GM20000 (cell line): Measurements from ENCODE around the gene TMEM183A.

Source experiments
- DNase-seq: peaks from one replicate; pipeline ENCODE4 v3.0.0; 2012; ENCODE audit warnings: low spot score
- TF ChIP-seq, protein P1 (sequence below): IDR thresholded peaks from 2 replicates; pipeline ENCODE4 v1.5.1; 2012; ENCODE audit warnings: mild to moderate bottlenecking, control low read depth; ENCODE audit errors: extremely low read depth, missing control alignments

The TMEM183A gene

GRCh38 chr1:203038891-203039608, 31.9 kb downstream of the TMEM183A start:
- TF ChIP-seq, protein P1, sequence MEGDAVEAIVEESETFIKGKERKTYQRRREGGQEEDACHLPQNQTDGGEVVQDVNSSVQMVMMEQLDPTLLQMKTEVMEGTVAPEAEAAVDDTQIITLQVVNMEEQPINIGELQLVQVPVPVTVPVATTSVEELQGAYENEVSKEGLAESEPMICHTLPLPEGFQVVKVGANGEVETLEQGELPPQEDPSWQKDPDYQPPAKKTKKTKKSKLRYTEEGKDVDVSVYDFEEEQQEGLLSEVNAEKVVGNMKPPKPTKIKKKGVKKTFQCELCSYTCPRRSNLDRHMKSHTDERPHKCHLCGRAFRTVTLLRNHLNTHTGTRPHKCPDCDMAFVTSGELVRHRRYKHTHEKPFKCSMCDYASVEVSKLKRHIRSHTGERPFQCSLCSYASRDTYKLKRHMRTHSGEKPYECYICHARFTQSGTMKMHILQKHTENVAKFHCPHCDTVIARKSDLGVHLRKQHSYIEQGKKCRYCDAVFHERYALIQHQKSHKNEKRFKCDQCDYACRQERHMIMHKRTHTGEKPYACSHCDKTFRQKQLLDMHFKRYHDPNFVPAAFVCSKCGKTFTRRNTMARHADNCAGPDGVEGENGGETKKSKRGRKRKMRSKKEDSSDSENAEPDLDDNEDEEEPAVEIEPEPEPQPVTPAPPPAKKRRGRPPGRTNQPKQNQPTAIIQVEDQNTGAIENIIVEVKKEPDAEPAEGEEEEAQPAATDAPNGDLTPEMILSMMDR = peak; percentile 85
- peak; percentile 77 for DNase-seq

DNA sequence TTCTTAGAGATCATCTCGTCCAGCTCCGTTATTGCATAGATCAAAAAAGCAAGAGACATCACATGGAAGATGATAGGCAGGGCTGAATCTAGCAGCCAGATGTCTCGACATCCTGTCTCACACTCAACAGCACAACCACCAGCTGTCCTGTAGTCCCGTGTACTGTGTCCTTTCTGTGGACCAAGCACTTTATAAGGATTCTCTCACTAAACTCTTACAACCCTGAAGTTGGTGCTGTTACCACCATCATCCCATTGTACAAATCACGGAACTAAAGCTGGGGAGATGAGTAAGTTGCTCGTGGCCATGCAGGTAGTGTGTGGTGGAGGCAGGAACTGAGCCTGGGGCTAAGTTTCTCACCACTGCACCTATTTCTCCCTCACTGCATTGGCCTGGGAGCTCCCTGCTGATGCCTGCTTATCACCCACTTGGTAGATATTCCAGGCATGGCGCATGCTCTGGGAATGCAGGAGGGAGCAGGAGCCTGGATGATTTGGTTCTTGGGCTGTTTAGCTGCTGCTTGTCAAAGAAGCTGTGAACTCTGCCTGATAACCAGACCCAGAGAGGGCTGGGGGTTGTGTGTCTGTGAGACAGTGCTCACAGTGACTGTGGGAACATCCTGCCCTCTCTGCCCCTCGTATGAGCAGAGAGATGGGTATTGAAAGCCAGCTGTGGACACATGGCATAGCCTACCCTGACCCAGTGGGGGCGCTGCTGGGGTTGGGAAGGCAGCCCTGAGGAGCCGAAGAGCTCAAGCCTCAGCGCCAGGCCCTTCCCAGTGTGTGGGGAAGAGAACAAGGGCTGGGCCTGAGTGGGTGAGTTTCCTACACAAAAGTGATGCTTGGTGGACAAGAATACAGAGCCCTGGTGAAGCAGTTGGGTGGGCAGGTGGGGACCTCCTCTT, 32.7 kb downstream of the TMEM183A start:
- no peak for DNase-seq
- TF ChIP-seq, protein P1 = no peak

- TF ChIP-seq, protein P1 = no peak
- no peak for DNase-seq
Measured at GRCh38 chr1:203040513-203041275, 33.5 kb downstream of the TMEM183A start.

DNA sequence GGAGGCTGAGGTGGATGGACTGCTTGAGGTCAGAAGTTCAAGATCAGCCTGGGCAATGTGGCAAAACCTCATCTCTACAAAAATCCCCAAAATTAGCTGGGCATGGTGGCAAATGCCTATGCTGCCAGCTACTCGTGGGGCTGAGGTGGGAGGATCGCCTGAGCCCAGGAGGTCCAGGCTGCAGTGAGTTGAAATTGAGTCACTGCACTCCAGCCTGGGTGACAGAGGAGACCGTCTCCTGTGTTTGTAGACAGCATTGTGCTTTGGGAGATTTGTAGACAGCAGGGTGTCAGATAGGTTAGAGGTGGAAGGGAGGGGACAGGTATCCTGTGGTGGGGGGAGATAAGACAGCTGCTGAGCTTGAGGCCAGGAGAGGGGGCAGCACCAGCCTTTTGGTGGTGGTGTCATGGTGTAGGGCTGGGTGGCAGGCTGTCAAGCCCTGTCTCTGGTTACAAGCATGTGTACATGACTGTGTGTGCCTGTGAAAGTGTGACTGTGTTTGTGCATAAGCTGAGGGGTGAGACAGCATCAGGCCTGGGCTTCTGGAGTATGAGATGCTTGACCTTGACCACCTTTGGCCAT, 34.3 kb downstream of the TMEM183A start:
- DNase-seq = no peak
- TF ChIP-seq, protein P1 = no peak

DNA sequence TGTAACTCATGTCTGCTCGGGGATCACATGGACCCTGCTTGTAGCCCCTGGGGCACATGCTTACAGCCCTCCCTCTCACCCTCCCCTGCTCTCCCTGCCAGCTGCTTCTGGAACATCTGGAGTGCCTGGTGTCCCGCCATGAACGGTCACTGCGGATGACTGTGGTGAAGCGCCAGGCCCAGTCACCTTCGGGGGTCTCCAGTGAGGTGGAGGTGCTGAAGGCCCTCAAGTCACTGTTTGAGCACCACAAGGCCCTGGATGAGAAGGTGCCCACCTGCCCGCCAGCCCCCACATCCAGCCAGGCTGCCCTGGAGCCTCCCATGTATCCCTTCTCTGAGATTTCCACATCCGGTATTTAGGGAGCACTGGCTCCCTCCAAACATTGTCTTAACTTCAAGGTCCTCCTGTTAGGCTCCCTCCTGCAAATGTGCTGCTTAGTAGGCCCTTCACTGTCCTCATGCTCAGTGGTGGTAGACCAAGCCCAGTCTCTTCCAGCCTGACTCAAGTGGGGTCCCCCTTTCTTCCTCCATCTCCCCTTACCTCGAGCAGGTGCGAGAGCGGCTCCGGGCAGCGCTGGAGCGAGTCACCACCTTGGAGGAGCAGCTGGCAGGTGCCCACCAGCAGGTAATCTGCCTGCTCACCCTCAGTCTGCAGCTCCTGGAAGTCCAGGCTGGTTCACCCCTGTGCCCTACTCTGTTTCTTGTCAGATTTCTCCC, 36.8 kb downstream of the TMEM183A start:
- TF ChIP-seq, protein P1 = no peak
- no peak for DNase-seq

DNA sequence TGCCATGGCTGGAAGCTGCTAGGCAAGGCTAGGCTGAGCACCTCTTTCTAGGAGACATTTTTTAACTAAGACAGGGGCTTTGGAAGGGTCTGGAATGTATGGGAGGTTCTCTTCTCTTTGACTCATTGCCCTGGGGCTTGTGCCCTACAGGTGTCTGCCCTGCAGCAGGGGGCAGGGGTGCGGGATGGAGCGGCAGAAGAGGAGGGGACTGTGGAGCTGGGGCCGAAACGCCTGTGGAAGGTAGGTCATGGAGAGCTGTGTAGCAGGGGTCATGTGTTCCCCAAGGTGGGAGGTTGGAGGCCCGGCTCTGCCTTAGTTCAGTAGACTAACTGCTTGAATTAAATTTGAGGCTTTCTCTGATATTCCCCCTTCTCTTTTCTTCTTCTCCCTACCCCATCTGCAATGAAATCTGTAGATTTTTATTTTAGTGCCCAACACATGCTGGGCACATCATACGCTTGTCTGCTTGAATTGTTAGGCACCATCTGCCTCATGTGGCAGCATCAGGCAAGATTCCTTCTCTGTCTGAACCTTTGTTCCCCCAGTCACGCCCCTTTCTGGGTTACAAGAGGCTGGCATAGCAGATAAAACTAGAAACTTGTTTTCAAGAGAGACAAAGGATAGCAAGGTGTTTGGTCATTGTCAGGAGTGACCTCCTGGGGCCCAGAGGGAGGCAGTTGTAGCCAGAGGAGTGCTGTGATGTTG, 37.5 kb downstream of the TMEM183A start:
- no peak for DNase-seq
- TF ChIP-seq, protein P1 = no peak
